HepG2 (cell line): Measurements from ENCODE around the gene PXDC1. TPM values are rescaled to one million over a fixed set of nuclear protein-coding genes. Genes with fewer than 3 reads are reported as not detected.

Source experiments
- E2F2 ChIP-seq: sonication (generic); formaldehyde crosslinking; IDR thresholded peaks from 2 replicates; pipeline ENCODE4 v1.4.0; 2020; ENCODE audit warnings: missing genetic modification reagents, borderline replicate concordance
- FOXJ3 ChIP-seq: sonication (generic); formaldehyde crosslinking; IDR thresholded peaks from 2 replicates; pipeline ENCODE4 v1.4.0; 2020; ENCODE audit warnings: missing genetic modification reagents, mild to moderate bottlenecking, borderline replicate concordance
- HNRNPUL1 ChIP-seq: fragments of 200-400 bp; formaldehyde crosslinking; IDR thresholded peaks from 2 replicates; pipeline ENCODE4 v1.6.1; 2017; ENCODE audit warnings: low read depth, mild to moderate bottlenecking, low read length, moderate library complexity
- HOXA9 ChIP-seq: sonication (generic); formaldehyde crosslinking; IDR thresholded peaks from 2 replicates; pipeline ENCODE4 v1.8.1; 2022; ENCODE audit warnings: missing genetic modification reagents, mild to moderate bottlenecking, moderate library complexity, borderline replicate concordance
- KDM1A ChIP-seq: IDR thresholded peaks from 2 replicates; pipeline ENCODE4 v1.6.1; 2016; ENCODE audit warnings: missing compliant biosample characterization
- POLR2G ChIP-seq: fragments of 200-400 bp; formaldehyde crosslinking; IDR thresholded peaks from 2 replicates; pipeline ENCODE4 v1.6.1; 2018; ENCODE audit warnings: mild to moderate bottlenecking, low read depth, low read length, moderate library complexity
- REST ChIP-seq, 2 experiments: IDR thresholded peaks; 2 replicates each; pipeline ENCODE4 v1.6.1; 2011 to 2012; ENCODE audit warnings: low read length in 2 of 2, borderline replicate concordance in 1 of 2, low read depth in 1 of 2, mild to moderate bottlenecking in 1 of 2, moderate library complexity in 1 of 2
- RXRB ChIP-seq: IDR thresholded peaks from 2 replicates; pipeline ENCODE4 v1.6.1; 2016; ENCODE audit warnings: borderline replicate concordance, missing genetic modification reagents, missing compliant biosample characterization
- SNAPC5 ChIP-seq: sonication (generic); formaldehyde crosslinking; IDR thresholded peaks from 2 replicates; pipeline ENCODE4 v1.8.1; 2023; ENCODE audit warnings: mild to moderate bottlenecking, missing genetic modification reagents, borderline replicate concordance
- ZBTB2 ChIP-seq: sonication (generic); formaldehyde crosslinking; IDR thresholded peaks from 2 replicates; pipeline ENCODE4 v1.8.0; 2022; ENCODE audit warnings: low read depth, missing genetic modification reagents
- ZBTB3 ChIP-seq: sonication (generic); formaldehyde crosslinking; IDR thresholded peaks from 2 replicates; pipeline ENCODE4 v1.4.0; 2020; ENCODE audit warnings: low read depth, mild to moderate bottlenecking, moderate library complexity, missing genetic modification reagents, borderline replicate concordance
- ZBTB46 ChIP-seq: sonication (generic); formaldehyde crosslinking; IDR thresholded peaks from 2 replicates; pipeline ENCODE4 v1.4.0; 2020; ENCODE audit warnings: mild to moderate bottlenecking, missing genetic modification reagents, borderline replicate concordance
- ZFP82 ChIP-seq: sonication (generic); formaldehyde crosslinking; IDR thresholded peaks from 2 replicates; pipeline ENCODE4 v1.5.1; 2020; ENCODE audit warnings: mild to moderate bottlenecking, missing genetic modification reagents, borderline replicate concordance
- ZMAT3 ChIP-seq: sonication (generic); formaldehyde crosslinking; conservative IDR thresholded peaks from 2 replicates; pipeline ENCODE4 v1.7.0; 2021; ENCODE audit warnings: missing genetic modification reagents
- ZNF282 ChIP-seq: fragments of 450-650 bp; IDR thresholded peaks from 2 replicates; pipeline ENCODE4 v1.6.1; 2018; ENCODE audit not compliant: partially characterized antibody
- ZNF619 ChIP-seq: sonication (generic); formaldehyde crosslinking; IDR thresholded peaks from 2 replicates; pipeline ENCODE4 v1.4.0; 2020; ENCODE audit warnings: mild to moderate bottlenecking, missing genetic modification reagents
- ZNF678 ChIP-seq: sonication (generic); formaldehyde crosslinking; IDR thresholded peaks from 2 replicates; pipeline ENCODE4 v1.4.0; 2020; ENCODE audit warnings: mild to moderate bottlenecking, missing genetic modification reagents
- ZNF776 ChIP-seq: sonication (generic); formaldehyde crosslinking; IDR thresholded peaks from 2 replicates; pipeline ENCODE4 v1.4.0; 2020; ENCODE audit warnings: mild to moderate bottlenecking, missing genetic modification reagents
- ZNF781 ChIP-seq: sonication (generic); formaldehyde crosslinking; IDR thresholded peaks from 2 replicates; pipeline ENCODE4 v1.5.1; 2020; ENCODE audit warnings: borderline replicate concordance, mild to moderate bottlenecking, missing genetic modification reagents; ENCODE audit errors: not compliant biosample characterization
- polyA plus RNA-seq, 8 experiments: library from polyadenylated mRNA; depleted of rRNA in 3 of 8; stranded (reverse) in 7 of 8; unstranded in 1 of 8; fragments of >200 nt; fragmentation: Illumina TruSeq in 4 of 8; extraction: Trizol in 4 of 8; gene quantifications; 2 replicates each; pipeline versions ENCODE4 v1.2.1 to v1.2.3, GENCODE V29; 2011 to 2016; ENCODE audit warnings: low read depth in 4 of 8, missing spikeins in 1 of 8, mixed read lengths in 1 of 8; ENCODE audit not compliant: insufficient read depth in 1 of 8
- total RNA-seq, 5 experiments: library from RNA; depleted of rRNA; stranded (reverse); fragments of >200 nt; fragmentation: Illumina TruSeq; extraction: Trizol; gene quantifications; 2 replicates each; pipeline ENCODE4 v1.2.3, GENCODE V29; 2016; ENCODE audit warnings: low read depth in 1 of 5

The PXDC1 gene
- total and polyA plus RNA-seq, 2 of the 13 experiments (the other 11 are each of a cell fraction or from before 2014, with no cell fraction given), result 32.4 to 34.7 TPM

DNA sequence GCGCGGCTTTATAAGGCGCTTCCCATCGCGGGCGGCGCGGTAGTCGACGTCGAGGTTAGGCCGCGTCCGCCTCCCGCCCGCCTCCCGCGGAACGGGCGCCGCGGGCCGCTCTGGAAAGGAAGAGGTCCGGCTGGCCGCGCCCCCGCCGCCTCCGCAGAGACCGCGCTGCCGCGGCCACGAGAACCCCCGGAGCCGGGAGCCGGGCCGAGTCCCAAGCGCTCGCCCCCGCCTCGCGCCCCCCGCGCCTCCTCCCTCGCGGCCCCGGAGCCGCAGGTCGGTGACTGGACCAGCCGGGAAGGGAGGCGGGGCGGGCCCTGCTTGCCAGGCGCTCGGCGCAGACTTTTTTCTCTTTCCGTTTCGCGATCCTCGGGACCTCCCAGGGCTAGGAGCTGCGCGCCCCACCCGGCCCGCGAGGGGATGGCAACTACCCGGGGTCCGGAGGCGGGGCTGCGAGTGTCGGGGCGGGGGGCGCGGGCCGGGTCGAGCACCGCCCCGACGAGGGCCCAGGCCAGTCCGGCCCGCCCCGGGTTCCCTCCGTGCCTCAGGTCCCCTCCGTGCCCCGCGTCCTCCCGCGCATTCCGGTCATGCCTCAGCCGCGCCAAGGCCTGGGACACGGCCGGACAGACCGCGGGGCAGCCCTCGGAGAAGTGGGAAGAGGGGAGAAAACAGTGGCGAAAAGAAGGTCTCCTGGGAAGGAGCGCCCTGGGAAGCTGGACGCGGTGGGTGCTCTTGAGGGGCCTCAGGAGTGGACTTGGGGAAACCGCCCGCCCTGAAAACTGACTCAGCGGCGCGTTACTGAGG, 417 bp upstream of the PXDC1 start (continued):
- no peak for TF ChIP-seq HNRNPUL1
- TF ChIP-seq ZMAT3 (CRISPR knock-in tag), result peak; percentile 95; the same call in 1 of the 2 replicates
- TF ChIP-seq ZNF678 (CRISPR knock-in tag), result no peak
- TF ChIP-seq E2F2, result peak; percentile 62; the same call in 1 of the 2 replicates
- TF ChIP-seq FOXJ3, result no peak
- peak; percentile 56; the same call in 1 of the 2 replicates for TF ChIP-seq RXRB (CRISPR knock-in tag)
- TF ChIP-seq POLR2G, result peak; percentile 67
- 0 out of 2 replicates have a peak, but pooled peaks have one; percentile 33 for TF ChIP-seq ZNF776 (CRISPR knock-in tag)
- peak; percentile 82 for TF ChIP-seq ZBTB2 (CRISPR knock-in tag)
- TF ChIP-seq REST (IDR thresholded peaks at IDR 0.05; ENCODE audit: borderline replicate concordance in 1 of 2, low read depth in 1 of 2, low read length in 2 of 2), result no peak; a peak in 1 of 4 replicates
- 0 out of 2 replicates have a peak, but pooled peaks have one; percentile 50 for TF ChIP-seq ZFP82 (CRISPR knock-in tag)
- no peak for TF ChIP-seq ZNF282
- no peak for TF ChIP-seq ZNF781 (CRISPR knock-in tag)
- no peak for TF ChIP-seq KDM1A (CRISPR knock-in tag)
- no peak for TF ChIP-seq SNAPC5 (CRISPR knock-in tag)
- no peak for TF ChIP-seq ZBTB3 (CRISPR knock-in tag)
- TF ChIP-seq ZBTB46, result no peak
- peak; percentile 23; the same call in 1 of the 2 replicates for TF ChIP-seq HOXA9 (CRISPR knock-in tag)
- peak; percentile 72; the same call in 1 of the 2 replicates for TF ChIP-seq ZNF619 (CRISPR knock-in tag)
